HepG2 (cell line): Measurements from ENCODE around the gene TRPT1. TPM values are rescaled to one million over a fixed set of nuclear protein-coding genes. Genes with fewer than 3 reads are reported as not detected.

ENCODE experiments used
- DMTF1 ChIP-seq: sonication (generic); formaldehyde crosslinking; IDR thresholded peaks from 2 replicates; pipeline ENCODE4 v1.4.0; 2020; ENCODE audit warnings: mild to moderate bottlenecking, missing genetic modification reagents
- DNMT3B ChIP-seq: conservative IDR thresholded peaks from 2 replicates; pipeline ENCODE4 v1.6.1; 2016; ENCODE audit warnings: missing biosample characterization, control low read depth
- EEA1 ChIP-seq: sonication (generic); formaldehyde crosslinking; IDR thresholded peaks from 2 replicates; pipeline ENCODE4 v1.5.1; 2020; ENCODE audit warnings: mild to moderate bottlenecking, missing genetic modification reagents, borderline replicate concordance
- ELF4 ChIP-seq: sonication (generic); formaldehyde crosslinking; IDR thresholded peaks from 2 replicates; pipeline ENCODE4 v1.5.0; 2020; ENCODE audit warnings: missing genetic modification reagents, mild to moderate bottlenecking, moderate library complexity, borderline replicate concordance
- FOSL1 ChIP-seq: sonication (generic); formaldehyde crosslinking; IDR thresholded peaks from 2 replicates; pipeline ENCODE4 v1.9.0; 2021; ENCODE audit warnings: missing genetic modification reagents, borderline replicate concordance
- JUNB ChIP-seq: sonication (generic); formaldehyde crosslinking; IDR thresholded peaks from 2 replicates; pipeline ENCODE4 v1.8.0; 2022; ENCODE audit warnings: missing genetic modification reagents, mild to moderate bottlenecking, borderline replicate concordance
- KDM4B ChIP-seq: sonication (generic); formaldehyde crosslinking; IDR thresholded peaks from 2 replicates; pipeline ENCODE4 v1.4.0; 2020; ENCODE audit warnings: missing genetic modification reagents
- MEIS2 ChIP-seq: sonication (generic); formaldehyde crosslinking; IDR thresholded peaks from 2 replicates; pipeline ENCODE4 v1.9.0; 2021; ENCODE audit warnings: mild to moderate bottlenecking, missing genetic modification reagents
- MTA3 ChIP-seq: sonication (generic); formaldehyde crosslinking; IDR thresholded peaks from 2 replicates; pipeline ENCODE4 v1.4.0; 2020; ENCODE audit warnings: missing genetic modification reagents
- NFIC ChIP-seq: IDR thresholded peaks from 2 replicates; pipeline ENCODE4 v1.6.1; 2012; ENCODE audit warnings: mild to moderate bottlenecking, low read length, inconsistent platforms
- NR2F6 ChIP-seq, 2 experiments: IDR thresholded peaks; 2 replicates each; pipeline ENCODE4 v1.6.1; 2016; ENCODE audit warnings: antibody characterized with exemption in 1 of 2, mild to moderate bottlenecking in 1 of 2
- PITX1 ChIP-seq: sonication (generic); formaldehyde crosslinking; IDR thresholded peaks from 2 replicates; pipeline ENCODE4 v1.5.1; 2020; ENCODE audit warnings: mild to moderate bottlenecking, missing genetic modification reagents
- RBM39 ChIP-seq: fragments of 200-400 bp; formaldehyde crosslinking; IDR thresholded peaks from one replicate; pipeline ENCODE4 v1.6.1; 2018; ENCODE audit warnings: antibody characterized with exemption, mild to moderate bottlenecking, low read depth, low read length; ENCODE audit not compliant: poor library complexity, severe bottlenecking
- RFX5 ChIP-seq: IDR thresholded peaks from 2 replicates; pipeline ENCODE4 v1.6.1; 2011; ENCODE audit warnings: low read depth, low read length, improper control_type of control experiment
- SNAPC2 ChIP-seq: sonication (generic); formaldehyde crosslinking; IDR thresholded peaks from 2 replicates; pipeline ENCODE4 v1.8.1; 2022; ENCODE audit warnings: mild to moderate bottlenecking, missing genetic modification reagents
- ZFP1 ChIP-seq: IDR thresholded peaks from 2 replicates; pipeline ENCODE4 v1.6.1; 2016
- ZNF101 ChIP-seq: sonication (generic); formaldehyde crosslinking; IDR thresholded peaks from 2 replicates; pipeline ENCODE4 v1.4.0; 2020; ENCODE audit warnings: mild to moderate bottlenecking, low read depth, missing genetic modification reagents, borderline replicate concordance
- ZNF383 ChIP-seq: sonication (generic); formaldehyde crosslinking; IDR thresholded peaks from 2 replicates; pipeline ENCODE4 v1.4.0; 2020; ENCODE audit warnings: missing genetic modification reagents, mild to moderate bottlenecking, borderline replicate concordance
- ZNF430 ChIP-seq: sonication (generic); formaldehyde crosslinking; IDR thresholded peaks from 2 replicates; pipeline ENCODE4 v1.9.0; 2021; ENCODE audit warnings: mild to moderate bottlenecking, missing genetic modification reagents
- ZNF558 ChIP-seq: sonication (generic); formaldehyde crosslinking; IDR thresholded peaks from 2 replicates; pipeline ENCODE4 v1.9.0; 2022; ENCODE audit warnings: mild to moderate bottlenecking, missing genetic modification reagents, borderline replicate concordance
- ZNF597 ChIP-seq: sonication (generic); formaldehyde crosslinking; IDR thresholded peaks from 2 replicates; pipeline ENCODE4 v1.5.0; 2020; ENCODE audit warnings: missing genetic modification reagents
- ZNF615 ChIP-seq: sonication (generic); formaldehyde crosslinking; IDR thresholded peaks from 2 replicates; pipeline ENCODE4 v1.5.0; 2020; ENCODE audit warnings: mild to moderate bottlenecking, missing genetic modification reagents, borderline replicate concordance
- ZNF766 ChIP-seq: sonication (generic); formaldehyde crosslinking; IDR thresholded peaks from 2 replicates; pipeline ENCODE4 v1.5.0; 2020; ENCODE audit warnings: missing genetic modification reagents, borderline replicate concordance
- ZNF768 ChIP-seq: sonication (generic); formaldehyde crosslinking; IDR thresholded peaks from 2 replicates; pipeline ENCODE4 v1.4.0; 2020; ENCODE audit warnings: missing genetic modification reagents
- ZNF777 ChIP-seq: sonication (generic); formaldehyde crosslinking; IDR thresholded peaks from 2 replicates; pipeline ENCODE4 v1.4.0; 2020; ENCODE audit warnings: missing genetic modification reagents
- polyA plus RNA-seq, 8 experiments: library from polyadenylated mRNA; depleted of rRNA in 3 of 8; stranded (reverse) in 7 of 8; unstranded in 1 of 8; fragments of >200 nt; fragmentation: Illumina TruSeq in 4 of 8; extraction: Trizol in 4 of 8; gene quantifications; 2 replicates each; pipeline versions ENCODE4 v1.2.1 to v1.2.3, GENCODE V29; 2011 to 2016; ENCODE audit warnings: low read depth in 4 of 8, missing spikeins in 1 of 8, mixed read lengths in 1 of 8; ENCODE audit not compliant: insufficient read depth in 1 of 8
- total RNA-seq, 5 experiments: library from RNA; depleted of rRNA; stranded (reverse); fragments of >200 nt; fragmentation: Illumina TruSeq; extraction: Trizol; gene quantifications; 2 replicates each; pipeline ENCODE4 v1.2.3, GENCODE V29; 2016; ENCODE audit warnings: low read depth in 1 of 5

Gene TRPT1
- total and polyA plus RNA-seq, 2 of the 13 experiments (the other 11 are each of a cell fraction or from before 2014, with no cell fraction given): 24.8 to 40.7 TPM

- TF ChIP-seq ZNF101 (CRISPR knock-in tag): no peak
- TF ChIP-seq ZNF430 (CRISPR knock-in tag): peak; percentile 49; the same call in 1 of the 2 replicates
- TF ChIP-seq MTA3 (CRISPR knock-in tag): no peak
- 0 out of 2 replicates have a peak, but pooled peaks have one; percentile 56 for TF ChIP-seq ZNF766 (CRISPR knock-in tag)
- no peak for TF ChIP-seq ZNF615 (CRISPR knock-in tag)
- no peak for TF ChIP-seq RFX5
- TF ChIP-seq ZNF777 (CRISPR knock-in tag): no peak
- no peak for TF ChIP-seq ZNF383 (CRISPR knock-in tag)
- TF ChIP-seq FOSL1: no peak
- no peak for TF ChIP-seq DNMT3B (CRISPR knock-in tag)
- no peak for TF ChIP-seq NR2F6 (IDR thresholded peaks at IDR 0.05)
- TF ChIP-seq NR2F6 (CRISPR knock-in tag; IDR thresholded peaks at IDR 0.05): no peak
- no peak for TF ChIP-seq ZNF558 (CRISPR knock-in tag)
- TF ChIP-seq RBM39: no peak
- no peak for TF ChIP-seq NFIC
- no peak for TF ChIP-seq KDM4B
- TF ChIP-seq EEA1 (CRISPR knock-in tag): no peak
- TF ChIP-seq ZNF768: no peak
- no peak for TF ChIP-seq ELF4 (CRISPR knock-in tag)
- TF ChIP-seq SNAPC2 (CRISPR knock-in tag): no peak
- TF ChIP-seq PITX1 (CRISPR knock-in tag): no peak
- TF ChIP-seq ZNF597: no peak
- TF ChIP-seq ZFP1: no peak
- TF ChIP-seq MEIS2 (CRISPR knock-in tag): no peak
- TF ChIP-seq JUNB: no peak
- TF ChIP-seq DMTF1 (CRISPR knock-in tag): no peak
These were observed 44.2 kb downstream of the TRPT1 start (continued) for GRCh38 chr11:64181506-64182411.
